H9 (cell line): ENCODE measurements around the gene SDK2. TPM values are rescaled to one million over a fixed set of nuclear protein-coding genes. Genes with fewer than 3 reads are reported as not detected.

Experiments used
- DNase-seq: peaks from one replicate; pipeline ENCODE4 v3.0.0-alpha.2; 2017
- H2AFZ ChIP-seq: one replicate; pipeline ENCODE4 v1.6.1; 2013; ENCODE audit warnings: mild to moderate bottlenecking, low read length, control low read depth, moderate library complexity
- H2AK5ac ChIP-seq: 2 replicates; pipeline ENCODE4 v1.6.1; 2013; ENCODE audit warnings: low read length, control low read depth, mixed read lengths; ENCODE audit not compliant: insufficient read length
- H2BK120ac ChIP-seq: one replicate; pipeline ENCODE4 v1.6.1; 2013; ENCODE audit warnings: low read depth, mild to moderate bottlenecking, low read length, control low read depth, inconsistent platforms; ENCODE audit not compliant: poor library complexity, severe bottlenecking
- H2BK12ac ChIP-seq: 2 replicates; pipeline ENCODE4 v1.6.1; 2013; ENCODE audit warnings: low read length, control low read depth, mixed read lengths, low read depth; ENCODE audit not compliant: insufficient read length
- H2BK15ac ChIP-seq: 2 replicates; pipeline ENCODE4 v1.6.1; 2013; ENCODE audit warnings: low read depth, low read length, control low read depth
- H2BK20ac ChIP-seq: one replicate; pipeline ENCODE4 v1.6.1; 2013; ENCODE audit warnings: low read depth, mild to moderate bottlenecking, low read length, control low read depth, inconsistent platforms; ENCODE audit not compliant: poor library complexity, severe bottlenecking
- H2BK5ac ChIP-seq: 2 replicates; pipeline ENCODE4 v1.6.1; 2013; ENCODE audit warnings: low read length, control low read depth, mixed read lengths; ENCODE audit not compliant: insufficient read length
- H3K14ac ChIP-seq: 2 replicates; pipeline ENCODE4 v1.6.1; 2013; ENCODE audit warnings: low read length, control low read depth; ENCODE audit not compliant: insufficient read depth
- H3K18ac ChIP-seq: 2 replicates; pipeline ENCODE4 v1.6.1; 2013; ENCODE audit warnings: low read depth, mild to moderate bottlenecking, mixed read lengths, low read length, control low read depth; ENCODE audit not compliant: insufficient read length
- H3K23ac ChIP-seq: 2 replicates; pipeline ENCODE4 v1.6.1; 2013; ENCODE audit warnings: low read length, control low read depth, mixed read lengths, low read depth; ENCODE audit not compliant: insufficient read length
- H3K23me2 ChIP-seq: 2 replicates; pipeline ENCODE4 v1.6.1; 2013; ENCODE audit warnings: low read depth, mild to moderate bottlenecking, mixed read lengths, low read length, control low read depth; ENCODE audit not compliant: insufficient read length, poor library complexity, severe bottlenecking
- H3K27ac ChIP-seq: 2 replicates; pipeline ENCODE4 v1.5.1; 2013; ENCODE audit warnings: low read length, control low read depth, mixed read lengths, low read depth; ENCODE audit not compliant: insufficient read length
- H3K27me3 ChIP-seq: 2 replicates; pipeline ENCODE4 v1.6.1; 2013; ENCODE audit warnings: low read length, control low read depth, inconsistent platforms; ENCODE audit not compliant: insufficient read depth
- H3K4ac ChIP-seq: 2 replicates; pipeline ENCODE4 v1.6.1; 2013; ENCODE audit warnings: low read depth, mild to moderate bottlenecking, control low read depth, inconsistent platforms, low read length, moderate library complexity
- H3K4me1 ChIP-seq: 2 replicates; pipeline ENCODE4 v1.6.1; 2013; ENCODE audit warnings: low read length, control low read depth, inconsistent platforms; ENCODE audit not compliant: insufficient read depth
- H3K4me2 ChIP-seq: 2 replicates; pipeline ENCODE4 v1.6.1; 2013; ENCODE audit warnings: low read length, control low read depth, mixed read lengths; ENCODE audit not compliant: insufficient read length, insufficient read depth
- H3K56ac ChIP-seq: 2 replicates; pipeline ENCODE4 v1.6.1; 2013; ENCODE audit warnings: low read depth, mild to moderate bottlenecking, mixed read lengths, low read length, control low read depth; ENCODE audit not compliant: insufficient read length
- H3K79me1 ChIP-seq: 2 replicates; pipeline ENCODE4 v1.6.1; 2013; ENCODE audit warnings: low read depth, mild to moderate bottlenecking, moderate library complexity, low read length, control low read depth, inconsistent platforms; ENCODE audit not compliant: insufficient read depth, poor library complexity, severe bottlenecking
- H3K79me2 ChIP-seq: 2 replicates; pipeline ENCODE4 v1.6.1; 2013; ENCODE audit warnings: low read length, control low read depth, inconsistent platforms; ENCODE audit not compliant: insufficient read depth
- H3K9ac ChIP-seq: 2 replicates; pipeline ENCODE4 v1.6.1; 2013; ENCODE audit warnings: low read length, control low read depth, mixed read lengths; ENCODE audit not compliant: insufficient read length; ENCODE audit errors: extremely low read depth
- H3K9me3 ChIP-seq: one replicate; pipeline ENCODE4 v1.6.1; 2013; ENCODE audit warnings: low read depth, low read length, inconsistent platforms; ENCODE audit not compliant: control insufficient read depth
- H3T11ph ChIP-seq: one replicate; pipeline ENCODE4 v1.6.1; 2013; ENCODE audit warnings: mild to moderate bottlenecking, low read length, control low read depth, inconsistent platforms
- H4K20me1 ChIP-seq: one replicate; pipeline ENCODE4 v1.6.1; 2013; ENCODE audit not compliant: control insufficient read depth, insufficient read length, insufficient read depth
- H4K5ac ChIP-seq: 2 replicates; pipeline ENCODE4 v1.6.1; 2013; ENCODE audit warnings: low read depth, mild to moderate bottlenecking, mixed read lengths, low read length, control low read depth; ENCODE audit not compliant: insufficient read length
- H4K8ac ChIP-seq: replicated peaks from 2 replicates; pipeline ENCODE4 v1.6.1; 2013; ENCODE audit warnings: low read length, control low read depth, mixed read lengths, low read depth; ENCODE audit not compliant: insufficient read length
- H4K91ac ChIP-seq: 2 replicates; pipeline ENCODE4 v1.6.1; 2013; ENCODE audit warnings: low read depth, mild to moderate bottlenecking, moderate library complexity, mixed read lengths, low read length, control low read depth; ENCODE audit not compliant: insufficient read length
- H3K27ac Mint-ChIP-seq, 3 experiments: 2 replicates in 2 of 3; 3 replicates in 1 of 3; pipeline ENCODE4 v1.8.0; 2020 to 2021; ENCODE audit warnings: mixed read lengths in 3 of 3, mild to moderate bottlenecking in 1 of 3, moderate library complexity in 1 of 3
- H3K27me3 Mint-ChIP-seq: 2 replicates; pipeline ENCODE4 v1.8.0; 2021; ENCODE audit warnings: low read depth, mild to moderate bottlenecking, moderate library complexity, mixed read lengths
- H3K36me3 Mint-ChIP-seq, 3 experiments: 2 replicates in 2 of 3; 3 replicates in 1 of 3; pipeline ENCODE4 v1.8.0; 2020 to 2021; ENCODE audit warnings: low read depth in 3 of 3, mixed read lengths in 3 of 3; ENCODE audit not compliant: insufficient read depth in 1 of 3
- H3K4me1 Mint-ChIP-seq, 2 experiments: 2 replicates each; pipeline ENCODE4 v1.8.0; 2020; ENCODE audit warnings: mixed read lengths in 2 of 2
- H3K4me3 Mint-ChIP-seq, 2 experiments: 2 replicates in 1 of 2; 3 replicates in 1 of 2; pipeline ENCODE4 v1.8.0; 2020 to 2021; ENCODE audit warnings: mild to moderate bottlenecking in 2 of 2, mixed read lengths in 2 of 2, moderate library complexity in 1 of 2
- H3K9me3 Mint-ChIP-seq, 2 experiments: 2 replicates in 1 of 2; 3 replicates in 1 of 2; pipeline ENCODE4 v1.8.0; 2020; ENCODE audit warnings: mild to moderate bottlenecking in 2 of 2, mixed read lengths in 2 of 2, moderate library complexity in 1 of 2
- WGBS: extraction: QIAGEN DNeasy Blood & Tissue Kit; methylation state at CpG from one replicate; pipeline ENCODE4 v1.1.7; 2013; ENCODE audit warnings: missing lambda C conversion rate, low lambda C conversion rate, mixed read lengths; ENCODE audit not compliant: insufficient read length; ENCODE audit errors: extremely low coverage; 5-methylcytosine and 5-hydroxymethylcytosine counted together
- total RNA-seq: library from RNA; stranded (reverse); gene quantifications from 2 replicates; pipeline ENCODE4 v1.2.1, GENCODE V29; 2021
- TF ChIP-seq, protein P1 (sequence below): fragments of 200-600 bp; sonication (generic); conservative IDR thresholded peaks from 3 replicates; pipeline ENCODE4 v1.8.0; 2021; ENCODE audit warnings: antibody characterized with exemption, mild to moderate bottlenecking

The SDK2 gene
- total RNA-seq, 1 experiment from 2014 or later: 9.1 TPM

- Histone ChIP-seq H3K79me1 (no peaks in the 10 kb centered on the region), H3K23ac (no peak overlapping the region), H2BK12ac (no peak overlapping the region), H3K4ac (no peak overlapping the region), H3K4me1 (no peaks in the 10 kb centered on the region), H2BK20ac (no peak overlapping the region), H2BK5ac (no peak overlapping the region), H3K9ac (no peak overlapping the region), H3K23me2 (no peaks in the 10 kb centered on the region), H3K4me2 (no peak overlapping the region), H2AFZ (no peak overlapping the region), H3K18ac (no peak overlapping the region), H4K5ac (no peak overlapping the region), H4K8ac (no peak overlapping the region), H3T11ph (no peak overlapping the region), H3K56ac (no peak overlapping the region), H2BK15ac (no peak overlapping the region), H2BK120ac (no peak overlapping the region), H3K9me3 (no peaks in the 10 kb centered on the region), H3K14ac (no peak overlapping the region), H3K27ac (no peak overlapping the region), H3K27me3 (no peaks in the 10 kb centered on the region), H4K20me1 (no peaks in the 10 kb centered on the region), H3K79me2 (no peaks in the 10 kb centered on the region), H4K91ac (no peak overlapping the region), H2AK5ac (no peak overlapping the region)
- Mint-ChIP-seq H3K27me3 (no peaks in the 10 kb centered on the region; the same call in none of the 2 replicates), H3K9me3 (no peaks in the 10 kb centered on the region), H3K36me3 (peaks cover 0 to 7% (median 2%) of the 10 kb centered on the region in 3 experiments; a peak in 4 of 7 replicates), H3K27ac (no peak overlapping the region), H3K4me3 (no peak overlapping the region), H3K4me1 (no peaks in the 10 kb centered on the region)
- TF ChIP-seq, protein P1, sequence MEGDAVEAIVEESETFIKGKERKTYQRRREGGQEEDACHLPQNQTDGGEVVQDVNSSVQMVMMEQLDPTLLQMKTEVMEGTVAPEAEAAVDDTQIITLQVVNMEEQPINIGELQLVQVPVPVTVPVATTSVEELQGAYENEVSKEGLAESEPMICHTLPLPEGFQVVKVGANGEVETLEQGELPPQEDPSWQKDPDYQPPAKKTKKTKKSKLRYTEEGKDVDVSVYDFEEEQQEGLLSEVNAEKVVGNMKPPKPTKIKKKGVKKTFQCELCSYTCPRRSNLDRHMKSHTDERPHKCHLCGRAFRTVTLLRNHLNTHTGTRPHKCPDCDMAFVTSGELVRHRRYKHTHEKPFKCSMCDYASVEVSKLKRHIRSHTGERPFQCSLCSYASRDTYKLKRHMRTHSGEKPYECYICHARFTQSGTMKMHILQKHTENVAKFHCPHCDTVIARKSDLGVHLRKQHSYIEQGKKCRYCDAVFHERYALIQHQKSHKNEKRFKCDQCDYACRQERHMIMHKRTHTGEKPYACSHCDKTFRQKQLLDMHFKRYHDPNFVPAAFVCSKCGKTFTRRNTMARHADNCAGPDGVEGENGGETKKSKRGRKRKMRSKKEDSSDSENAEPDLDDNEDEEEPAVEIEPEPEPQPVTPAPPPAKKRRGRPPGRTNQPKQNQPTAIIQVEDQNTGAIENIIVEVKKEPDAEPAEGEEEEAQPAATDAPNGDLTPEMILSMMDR: no peak
- no CpG with 5 or more reads among the region's 4 CpGs for WGBS
- no peak for DNase-seq
Measured at GRCh38 chr17:73404246-73404645, 240.0 kb downstream of the SDK2 start.
